IPS-NIHi7 (cell line): ENCODE results near the gene FAM241B.

Experiments
- DNase-seq: peaks from one replicate; pipeline ENCODE4 v3.0.0; 2012; ENCODE audit warnings: mixed read lengths; ENCODE audit errors: extremely low spot score

Gene FAM241B

GRCh38 chr10:69649786-69650550, 19.9 kb downstream of the FAM241B start:
- DNase-seq: peak; percentile 61

- no peak for DNase-seq
Observed at GRCh38 chr10:69650589-69651261, 20.7 kb downstream of the FAM241B start.

GRCh38 chr10:69651362-69651761, 21.3 kb downstream of the FAM241B start:
- no peak for DNase-seq

GRCh38 chr10:69652111-69652856, 22.2 kb downstream of the FAM241B start:
- DNase-seq: no peak

GRCh38 chr10:69652857-69653199, 22.8 kb downstream of the FAM241B start:
- DNase-seq: no peak

- no peak for DNase-seq
Observed at GRCh38 chr10:69653561-69653960, 23.5 kb downstream of the FAM241B start.

GRCh38 chr10:69655124-69655867, 25.2 kb downstream of the FAM241B start:
- DNase-seq: no peak

- DNase-seq: peak; percentile 37
Observed at GRCh38 chr10:69655868-69656555, 26.0 kb downstream of the FAM241B start.

- DNase-seq: no peak
Observed at GRCh38 chr10:69656742-69657269, 26.8 kb downstream of the FAM241B start.

GRCh38 chr10:69657430-69657829, 27.4 kb downstream of the FAM241B start:
- no peak for DNase-seq

GRCh38 chr10:69657866-69658265, 27.8 kb downstream of the FAM241B start:
- DNase-seq: no peak

- DNase-seq: no peak
Observed at GRCh38 chr10:69659241-69660038, 29.4 kb downstream of the FAM241B start.

- DNase-seq: no peak
Observed at GRCh38 chr10:69660296-69660695, 30.2 kb downstream of the FAM241B start.

- DNase-seq: no peak
Observed at GRCh38 chr10:69661414-69662172, 31.5 kb downstream of the FAM241B start.

GRCh38 chr10:69662173-69662877, 32.3 kb downstream of the FAM241B start:
- DNase-seq: no peak

- no peak for DNase-seq
Observed at GRCh38 chr10:69662901-69663300, 32.9 kb downstream of the FAM241B start.

GRCh38 chr10:69663369-69663947, 33.4 kb downstream of the FAM241B start:
- DNase-seq: peak; percentile 87
